Limb (tissue), 2 donors: ENCODE measurements around the gene WDR87.
"Not testable (repeated sequence)": the region's sequence is repeated elsewhere in the genome, so short reads cannot be mapped to it uniquely, and the experiment has no call there.

Source experiments
- DNase-seq, 2 donors: peaks; one replicate each; pipeline ENCODE4 v3.0.0-alpha.2; 2016; ENCODE audit errors: extremely low spot score in 2 of 2

The WDR87 gene

DNA sequence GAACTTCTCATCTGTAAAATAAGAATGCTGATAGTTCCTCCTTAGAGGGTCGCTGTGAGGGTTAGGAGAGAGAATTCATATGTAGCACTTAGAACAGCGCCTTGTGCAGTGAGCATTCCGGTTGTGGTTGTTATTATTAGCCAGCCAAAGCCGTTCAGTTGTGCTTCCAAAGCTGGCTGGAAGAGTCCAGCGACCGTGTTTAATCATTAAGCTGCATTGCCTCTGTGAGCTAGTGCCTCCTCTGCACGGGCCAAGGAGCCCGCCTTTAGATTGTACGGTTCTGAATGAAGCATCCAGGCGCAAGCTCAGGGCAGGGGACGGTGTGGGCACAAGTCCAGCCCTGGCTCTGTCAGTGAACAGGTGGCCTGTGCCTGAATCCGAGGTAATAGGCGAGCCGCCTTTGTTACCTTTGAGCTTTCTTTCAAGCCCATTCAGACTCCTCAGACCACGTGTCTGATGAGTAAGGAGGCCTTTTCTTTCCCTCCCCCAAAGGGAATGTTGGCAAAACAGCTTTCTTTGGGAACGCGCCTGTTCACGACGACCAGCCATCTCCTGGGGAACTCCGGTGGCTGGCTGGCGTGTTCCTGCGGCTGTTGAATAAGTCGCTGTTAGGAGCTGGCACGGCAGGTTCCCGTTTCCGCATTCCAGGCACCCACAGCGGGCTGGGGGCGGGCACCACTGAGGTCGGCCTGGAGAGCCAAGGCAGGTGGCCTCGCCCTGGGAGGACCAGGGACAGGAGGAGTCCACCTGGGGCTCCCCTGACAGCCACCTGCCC lies 25.7 kb upstream of the WDR87 start:
- DNase-seq: peak; percentile 36 to 60

DNA sequence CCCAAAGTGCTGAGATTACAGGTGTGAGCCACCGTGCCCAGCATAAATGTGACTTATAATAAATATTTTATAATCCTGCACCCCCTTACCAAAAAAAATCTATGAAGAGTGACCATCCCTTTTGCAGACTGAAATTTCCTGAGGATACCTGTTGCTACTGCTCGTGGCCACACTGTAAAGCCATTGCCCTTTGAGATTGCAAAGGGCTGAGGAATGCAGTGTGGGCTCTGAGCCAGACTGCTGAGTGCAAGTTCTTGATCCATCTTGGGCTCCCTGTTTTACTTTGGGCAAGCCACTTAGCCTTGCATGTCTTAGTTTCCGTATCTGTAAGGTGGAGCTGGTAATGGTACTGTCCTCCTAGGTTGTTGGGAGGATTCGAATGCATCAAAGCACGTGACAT lies 24.0 kb upstream of the WDR87 start:
- no peak for DNase-seq

DNA sequence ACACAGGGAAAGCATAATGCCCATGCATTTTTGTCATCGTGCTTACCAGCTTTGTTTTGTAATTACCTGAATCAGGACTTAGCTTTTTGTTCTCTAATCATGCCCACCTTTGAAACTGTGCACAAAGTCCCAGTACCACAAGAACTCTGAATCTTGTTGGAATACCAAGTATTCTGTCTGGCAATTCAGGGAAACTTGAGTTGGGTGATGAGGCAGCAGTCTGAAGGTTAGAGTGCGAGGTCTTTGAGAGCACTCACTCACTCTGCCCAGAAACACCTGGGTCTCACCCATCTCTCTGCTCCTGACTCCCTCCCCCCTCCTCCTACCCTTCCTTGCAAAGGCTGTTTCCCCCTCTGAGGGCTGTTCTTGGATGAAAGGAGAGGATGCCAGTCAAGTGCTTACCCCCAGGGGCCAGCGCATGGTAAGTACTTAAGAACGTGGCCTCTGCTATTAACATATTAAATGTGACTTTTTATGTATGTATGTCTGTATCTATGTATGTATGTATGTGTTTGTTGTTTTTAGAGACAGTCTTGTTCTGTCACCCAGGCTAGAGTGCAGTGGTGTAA lies 23.0 kb upstream of the WDR87 start:
- no peak for DNase-seq

DNA sequence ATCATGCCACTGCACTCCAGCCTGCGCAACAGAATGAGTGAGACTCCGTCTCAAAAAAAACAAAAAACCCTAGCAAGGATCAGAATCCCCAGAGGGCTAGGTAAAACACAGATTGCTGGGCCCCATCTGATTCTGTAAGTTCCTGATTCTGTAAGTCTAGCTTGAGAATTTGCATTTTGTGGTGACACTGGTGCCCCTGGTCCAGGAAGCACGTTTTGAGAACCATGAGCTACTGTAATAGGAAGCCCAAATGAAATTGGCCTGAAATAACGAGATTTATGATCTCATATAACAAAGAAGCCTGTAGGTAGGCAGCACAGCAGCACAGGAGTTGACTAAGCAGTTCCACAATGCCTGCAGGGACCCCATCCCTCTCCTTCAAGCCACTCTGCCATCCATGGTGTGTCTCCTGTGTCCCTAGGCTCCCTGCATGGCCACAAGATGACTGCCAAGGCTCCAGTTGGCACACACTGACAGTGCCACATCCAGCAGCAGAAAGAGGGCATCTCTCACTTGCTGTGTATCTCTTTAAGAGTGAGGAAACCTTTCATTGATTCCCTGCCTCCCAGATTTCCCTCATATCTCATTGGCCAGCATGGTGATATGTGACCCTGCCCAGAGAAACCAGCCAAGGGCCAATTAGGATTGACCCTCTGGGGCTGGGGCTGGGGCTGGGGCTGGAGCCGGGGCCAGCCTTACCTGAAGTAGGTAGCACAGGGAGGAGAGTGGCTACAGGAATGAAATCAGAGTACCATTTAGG lies 22.3 kb upstream of the WDR87 start:
- DNase-seq: no peak

DNA sequence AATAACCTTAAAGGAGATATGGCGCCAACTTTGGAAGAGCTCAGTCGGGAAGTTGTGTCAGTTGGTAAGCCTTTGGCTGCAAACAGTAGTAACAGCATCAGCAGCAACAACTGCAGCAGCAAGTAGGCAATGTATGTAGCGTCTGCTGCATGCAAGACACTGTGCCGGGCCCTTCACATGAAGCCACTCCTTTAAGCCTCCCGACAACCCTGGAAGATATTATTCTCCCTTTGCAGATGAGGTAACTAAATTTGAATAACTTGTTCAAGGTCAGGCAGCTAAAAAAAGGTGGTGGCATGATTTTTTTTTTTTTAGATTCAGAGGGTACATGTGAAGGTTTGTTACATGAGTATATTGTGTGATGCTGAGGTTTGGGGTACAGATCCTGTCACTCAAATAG lies 20.3 kb upstream of the WDR87 start:
- no peak for DNase-seq

DNA sequence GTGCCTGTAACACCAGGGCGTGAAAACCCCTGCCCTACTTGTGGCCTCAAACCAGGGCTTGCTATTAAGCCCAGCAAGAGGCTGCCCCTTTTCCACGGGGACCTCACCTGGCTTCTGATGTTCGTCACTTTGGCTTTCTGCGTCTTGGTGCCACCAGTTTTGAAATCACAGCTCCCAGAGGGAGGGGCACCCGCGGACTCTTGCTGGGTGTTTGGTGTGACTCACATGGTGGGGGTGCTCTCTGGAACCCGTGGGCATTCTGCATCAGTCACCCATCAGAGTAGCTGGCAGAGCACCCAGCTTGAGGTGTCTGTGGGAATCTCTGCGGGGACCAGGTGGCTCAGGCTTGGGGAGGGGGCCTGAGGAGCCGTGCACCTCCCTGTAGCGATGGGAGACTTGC lies 19.9 kb upstream of the WDR87 start:
- no peak for DNase-seq

DNA sequence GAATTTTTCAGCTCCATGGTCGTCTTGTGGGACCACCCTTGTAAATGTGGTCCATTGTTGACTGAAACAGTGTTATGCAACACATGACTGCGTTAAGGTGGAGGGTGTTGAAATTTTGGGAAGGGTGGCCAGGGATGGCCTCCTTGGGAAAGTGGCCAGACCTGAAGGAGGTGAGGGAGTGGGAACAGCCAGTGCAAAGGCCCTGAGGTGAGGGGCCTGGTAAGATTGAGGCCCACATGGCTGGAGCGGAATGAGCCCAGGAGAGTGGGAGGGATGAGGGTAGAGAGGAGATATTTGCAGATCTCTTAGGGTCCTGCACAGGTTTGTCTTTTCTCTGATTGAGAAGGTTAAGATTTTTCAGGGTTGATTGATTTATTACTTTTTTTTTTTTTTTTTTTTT lies 18.8 kb upstream of the WDR87 start:
- DNase-seq: no peak

DNA sequence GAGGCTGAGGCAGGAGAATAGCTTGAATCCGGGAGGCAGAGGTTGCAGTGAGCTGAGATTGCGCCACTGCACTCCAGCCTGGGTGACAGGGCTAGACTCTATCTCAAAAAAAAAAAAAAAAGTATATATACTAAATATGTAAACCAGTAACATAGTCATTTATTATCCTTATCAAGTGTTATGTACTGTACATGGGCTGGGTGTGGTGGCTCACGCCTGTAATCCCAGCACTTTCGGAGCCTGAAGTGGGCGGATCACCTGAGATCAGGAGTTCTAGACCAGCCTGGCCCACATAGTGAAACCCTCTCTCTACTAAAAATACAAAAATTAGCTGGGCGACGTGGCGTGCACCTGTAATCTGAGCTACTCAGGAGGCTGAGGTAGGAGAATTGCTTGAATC lies 18.2 kb upstream of the WDR87 start:
- not testable (repeated sequence) for DNase-seq

DNA sequence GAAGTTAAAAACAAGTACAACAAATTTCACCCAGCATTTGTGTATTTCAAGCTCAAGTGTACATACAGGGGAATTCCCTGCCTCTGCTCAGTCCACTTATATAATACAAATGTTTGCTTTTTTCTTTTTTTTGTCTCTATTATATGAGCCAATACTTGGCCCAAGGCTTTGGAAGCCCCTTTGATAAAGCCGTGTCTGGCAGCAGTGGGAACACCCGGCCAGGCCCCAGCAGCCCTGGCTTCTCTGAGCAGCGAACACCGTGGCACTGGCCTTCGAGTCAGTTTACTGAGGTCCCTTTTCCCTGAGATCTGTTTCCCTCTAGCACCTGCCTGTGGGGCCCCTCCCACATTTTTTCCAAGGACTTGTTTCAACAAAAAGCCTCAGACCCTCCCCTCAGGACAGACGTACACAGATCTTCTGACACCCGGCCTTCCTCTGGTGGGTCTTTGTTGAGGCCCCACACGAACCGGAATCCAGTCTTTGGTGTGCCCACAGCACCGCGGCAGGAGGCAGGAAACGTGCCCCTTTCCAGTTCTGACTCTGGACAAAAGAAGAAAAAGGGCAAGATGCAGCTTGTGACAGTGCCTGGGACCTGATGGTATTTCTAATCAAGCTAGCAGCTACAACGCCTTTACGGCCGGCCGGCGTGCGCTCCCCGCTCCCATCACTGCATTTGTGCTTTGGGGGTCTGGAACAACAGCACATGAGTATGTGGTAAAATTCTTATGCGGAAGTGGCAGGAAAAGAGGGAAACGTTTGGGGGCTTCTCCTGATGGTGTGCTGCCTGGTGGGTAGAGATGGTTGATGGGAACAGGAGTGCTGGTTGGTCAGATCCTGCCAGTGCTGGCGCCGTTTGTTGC lies 14.4 kb upstream of the WDR87 start:
- DNase-seq: no peak

DNA sequence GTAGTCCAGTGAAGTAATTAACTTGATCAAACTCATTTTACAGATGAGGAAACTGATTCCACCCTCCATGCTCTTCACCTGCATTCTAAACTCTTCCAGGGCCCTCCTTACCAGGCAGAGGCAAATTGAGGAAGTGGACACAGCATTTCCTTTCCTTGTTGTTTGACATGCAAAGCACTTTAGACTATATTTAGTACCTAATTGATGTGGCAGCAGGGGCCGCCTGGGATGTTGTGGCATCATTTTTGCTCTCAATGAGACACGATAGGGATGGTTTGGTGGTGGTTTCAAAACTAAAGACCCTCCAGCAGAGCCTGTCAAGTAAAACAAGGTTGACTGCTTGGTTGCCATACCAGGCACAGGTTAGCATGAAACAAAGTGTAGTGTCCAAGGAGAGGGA lies 8.5 kb upstream of the WDR87 start:
- no peak for DNase-seq

DNA sequence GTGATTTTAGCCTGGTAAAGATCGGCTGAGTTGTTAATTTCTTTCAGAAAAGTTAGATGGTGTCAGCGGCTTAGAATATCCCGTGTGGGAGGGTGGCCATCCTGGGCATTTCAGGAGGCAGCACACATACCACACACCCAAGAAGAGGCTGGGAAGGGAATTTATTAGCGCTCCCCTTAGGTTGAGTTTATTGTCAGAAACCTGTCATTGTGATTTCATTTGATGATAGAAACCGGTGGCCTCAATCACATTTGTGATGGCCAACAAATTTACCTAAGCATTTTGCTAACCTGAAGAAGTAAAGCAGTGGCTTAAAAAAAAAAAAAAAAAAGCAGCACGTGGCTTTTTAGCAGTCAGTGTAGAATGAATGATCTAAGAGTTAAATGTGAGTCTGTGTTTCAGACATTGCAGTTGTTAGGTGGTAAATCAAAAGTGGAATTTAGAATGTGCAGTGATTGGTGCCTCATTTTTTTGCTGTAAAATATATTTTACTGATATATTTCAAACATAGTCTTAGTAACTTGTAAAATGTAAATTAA lies 3.3 kb upstream of the WDR87 start:
- no peak for DNase-seq

DNA sequence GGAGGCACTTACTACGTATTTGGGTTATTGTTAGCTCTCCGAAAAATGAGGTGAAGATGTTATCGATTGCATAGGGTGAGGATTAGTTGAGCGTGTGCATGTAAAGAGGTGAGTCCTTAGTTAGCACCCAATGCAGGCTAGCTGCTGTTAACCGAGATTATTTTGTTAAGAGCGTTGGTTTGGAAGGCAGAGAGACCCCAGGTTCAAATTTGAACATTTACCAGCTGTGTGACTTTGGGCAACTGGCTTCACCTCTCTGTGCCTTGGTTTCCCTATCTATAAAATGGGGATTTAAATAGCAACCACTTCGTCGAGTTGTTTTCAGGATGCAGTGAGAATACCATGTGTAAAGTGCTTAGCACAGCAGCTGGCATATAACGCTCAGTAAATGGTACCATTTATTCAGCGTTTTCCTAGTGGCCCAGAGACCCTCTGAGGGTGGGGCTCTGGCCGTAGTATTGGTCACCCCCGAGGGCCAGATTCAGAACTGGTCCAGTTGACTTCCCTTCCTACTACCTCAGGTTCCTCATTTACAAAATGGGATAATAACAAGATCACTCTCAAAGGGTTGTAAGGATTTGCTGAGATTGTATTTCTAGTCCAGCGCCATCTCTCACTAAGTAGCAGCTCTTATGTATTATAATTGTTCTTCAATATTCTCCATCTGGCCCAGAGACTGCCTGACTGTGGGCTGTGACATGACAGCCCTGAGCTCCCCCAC lies 1.5 kb upstream of the WDR87 start:
- DNase-seq: no peak

DNA sequence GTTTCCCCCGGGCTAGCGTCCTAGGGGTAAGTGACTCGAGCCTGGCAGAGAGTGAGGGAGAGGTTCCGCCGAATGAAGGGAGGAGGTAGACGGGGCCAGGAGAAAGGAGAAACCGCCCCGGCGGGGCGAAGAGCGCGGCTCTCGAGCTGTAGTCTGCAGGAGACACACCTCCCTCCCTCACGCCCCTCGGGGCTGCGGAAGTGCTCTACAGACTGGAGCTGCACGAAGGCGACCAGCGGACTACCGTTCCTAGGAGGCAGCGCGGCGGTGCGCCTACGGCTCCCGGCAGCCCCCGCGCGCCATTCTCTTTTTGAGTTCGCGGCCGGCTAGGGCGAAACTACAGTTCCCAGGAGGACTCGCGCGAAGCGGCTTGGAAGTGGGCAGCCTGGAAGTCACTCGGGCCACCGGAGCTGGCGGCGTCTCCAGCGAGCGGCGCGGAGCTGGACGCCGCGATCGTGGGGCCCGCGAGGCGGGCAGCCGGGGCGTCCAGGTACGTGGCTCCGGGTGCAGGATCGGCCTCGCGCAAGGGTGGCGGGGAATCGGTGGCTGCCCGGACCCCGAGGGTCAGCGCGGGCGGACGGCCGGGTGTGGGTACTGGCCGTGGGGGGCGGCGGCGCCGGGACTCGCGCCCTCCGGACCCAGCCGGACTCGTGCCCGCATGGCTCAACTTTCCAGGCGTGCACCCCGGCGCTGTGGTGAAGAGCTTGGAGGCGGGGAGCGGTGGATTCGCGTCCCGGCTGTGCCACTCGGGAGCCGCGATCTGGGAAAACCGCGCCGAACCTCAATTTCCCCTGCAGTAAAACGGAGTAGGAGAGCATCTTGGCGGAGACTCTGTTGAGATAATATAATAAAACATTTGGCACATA lies 708 bp upstream of the WDR87 start, which contains the start of gene SIPA1L3:
TSS of gene SIPA1L3 (plus strand) at position 340 of the 866 bp plus-strand sequence. CDS start 174,358 bp downstream, outside the sequence.
- DNase-seq: peak; percentile 96 to 97

DNA sequence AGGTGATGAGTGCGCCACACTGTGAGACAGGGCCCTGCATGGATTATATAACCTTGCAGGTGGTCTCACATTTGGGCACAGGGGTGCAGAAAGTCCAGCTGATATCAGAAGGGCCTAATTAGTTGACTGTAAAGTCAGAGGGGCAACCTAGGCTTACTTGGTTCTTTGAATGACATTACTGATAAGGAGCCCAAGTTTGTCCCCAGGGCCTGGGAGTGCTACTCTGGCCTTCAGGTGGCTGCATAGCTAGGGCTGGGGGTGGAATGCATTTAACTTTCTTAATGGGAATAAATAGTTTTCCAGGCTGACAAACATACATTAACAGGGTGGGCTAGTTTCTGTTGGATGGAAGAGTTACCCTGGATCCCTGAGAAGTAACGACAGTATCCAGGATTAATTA lies 3.3 kb downstream of the WDR87 start:
- no peak for DNase-seq

DNA sequence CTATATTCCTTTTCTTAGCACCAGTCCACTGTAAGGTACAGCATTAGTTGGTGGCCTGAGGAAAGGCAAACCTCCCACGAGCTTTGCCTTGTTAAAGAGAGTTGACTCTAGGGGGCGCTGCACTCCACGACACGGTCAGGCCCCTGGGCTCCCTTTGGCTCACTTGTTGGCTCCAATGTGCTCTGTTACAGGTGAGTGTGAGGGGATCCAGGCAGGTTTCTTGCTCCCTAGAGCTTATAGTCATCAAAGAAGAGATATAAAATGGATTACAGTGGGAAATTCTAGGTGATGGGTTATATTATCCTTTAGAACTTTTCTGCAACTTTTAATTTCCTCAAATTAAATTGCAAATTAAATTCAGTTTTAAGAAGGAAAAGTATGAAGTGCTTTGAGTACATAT lies 3.7 kb downstream of the WDR87 start:
- peak; percentile 74 to 84 for DNase-seq

DNA sequence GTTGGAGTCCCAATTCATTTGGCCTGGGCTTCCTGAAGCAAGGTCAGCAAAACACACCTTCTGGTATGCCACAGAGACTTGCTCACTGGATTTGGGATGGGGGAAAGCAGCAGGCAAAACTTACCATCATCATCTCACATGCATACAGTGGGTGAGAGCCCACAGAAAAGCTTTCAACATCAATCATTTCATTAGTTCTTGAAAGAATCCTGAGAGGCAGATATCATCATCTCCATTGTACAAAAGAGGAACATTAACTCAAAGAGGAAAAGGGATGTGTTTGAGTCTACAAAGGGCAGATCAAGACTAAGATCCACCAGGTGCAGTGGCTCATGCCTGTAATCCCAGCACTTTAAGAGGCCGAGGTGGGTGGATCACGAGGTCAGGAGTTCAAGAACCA lies 6.4 kb downstream of the WDR87 start:
- DNase-seq: no peak

DNA sequence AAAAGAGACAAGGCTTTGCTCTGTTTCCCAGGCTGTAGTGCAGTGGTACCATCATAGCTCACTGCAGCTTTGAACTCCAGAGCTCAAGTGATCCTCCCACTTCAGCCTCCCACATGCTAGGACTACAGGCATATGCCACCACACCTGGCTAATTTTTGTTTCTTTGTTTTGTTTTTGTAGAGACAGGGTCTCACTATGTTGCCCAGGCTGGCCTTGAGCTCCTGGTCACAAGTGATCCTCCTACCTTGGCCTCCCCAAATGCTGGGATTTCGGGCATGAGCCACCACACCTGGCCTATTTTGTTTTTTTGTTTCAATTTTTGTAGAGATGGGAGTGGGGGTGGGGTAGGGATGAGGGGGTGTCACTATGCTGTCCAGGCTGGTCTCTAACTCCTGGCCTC lies 6.9 kb downstream of the WDR87 start:
- DNase-seq: no peak

DNA sequence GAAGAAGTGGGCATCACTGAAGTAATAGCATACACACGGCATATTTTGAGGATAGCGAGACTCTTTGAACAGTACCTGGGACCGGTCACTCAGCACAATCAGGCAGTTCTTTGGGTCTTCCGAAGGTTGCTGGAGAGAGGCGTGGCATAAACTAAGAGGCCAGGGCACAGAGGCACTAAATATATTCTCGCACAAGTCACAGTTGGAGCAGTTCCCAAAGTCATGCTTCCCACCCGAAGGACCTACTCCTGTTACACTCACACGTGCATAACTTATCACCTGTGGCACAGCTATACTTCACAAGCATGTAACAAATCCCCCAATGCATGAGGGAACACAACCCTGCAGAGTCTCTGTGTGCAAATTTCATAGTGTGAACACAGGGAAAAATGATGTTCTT lies 10.2 kb downstream of the WDR87 start:
- no peak for DNase-seq

DNA sequence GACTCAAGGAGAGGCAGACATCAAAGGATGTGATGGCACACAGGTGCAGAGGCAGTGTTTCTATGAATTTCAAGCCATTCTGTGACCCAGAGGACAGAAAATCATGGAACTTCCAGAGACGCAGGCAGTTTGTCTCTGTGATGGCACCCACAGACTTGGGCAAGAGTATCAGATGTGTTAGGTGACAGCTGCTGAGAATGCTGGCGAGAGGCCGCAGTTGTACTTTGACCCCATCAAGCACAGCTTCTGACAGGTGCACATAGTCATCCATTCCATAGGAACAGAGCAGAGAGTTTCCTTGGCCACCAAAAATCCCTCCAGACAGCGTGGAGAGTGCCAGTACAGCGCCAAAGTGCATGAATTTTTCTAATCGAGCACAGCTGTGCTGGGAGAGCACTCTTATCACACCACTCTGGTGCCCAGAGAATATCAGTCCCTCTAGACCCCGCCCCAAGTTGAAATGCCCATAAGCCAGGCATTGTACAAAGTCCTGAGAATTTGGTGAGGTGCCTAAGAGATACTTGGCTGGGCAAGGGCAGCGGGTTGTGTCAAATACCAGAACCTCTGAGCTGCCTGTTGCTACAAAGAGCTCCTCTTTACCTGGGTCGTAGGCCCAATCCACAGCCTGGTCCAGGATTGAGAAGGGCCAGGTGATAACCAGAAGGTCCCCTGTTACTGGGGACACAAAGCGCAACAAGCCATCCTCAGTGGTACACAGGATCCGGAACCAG lies 12.4 kb downstream of the WDR87 start:
- DNase-seq: no peak
